ENCODE data around the gene SAP130.
"Not testable (repeated sequence)": the region's sequence is repeated elsewhere in the genome, so short reads cannot be mapped to it uniquely, and the experiment has no call there.

GRCh38 chr2:127907733-127908400 is 120.0 kb downstream of the SAP130 start:
- not testable (repeated sequence) for TF ChIP-seq CTCF, POLR2A (IDR thresholded peaks at IDR 0.05)

Data from adrenal gland (tissue), 5 donors.